ENCODE measurements around the gene TNNI2.
A peak's percentile ranks its signal among the peaks of the same experiment; 100 is the strongest.
"Not testable (repeated sequence)": the region's sequence is repeated elsewhere in the genome, so short reads cannot be mapped to it uniquely, and the experiment has no call there.

Gene TNNI2

GRCh38 chr11:1871531-1871930, 32.8 kb downstream of the TNNI2 start:
- DNase-seq, result no peak

GRCh38 chr11:1872267-1872985, 33.6 kb downstream of the TNNI2 start:
- no peak for DNase-seq

- DNase-seq, result no peak
These were observed 34.4 kb downstream of the TNNI2 start for GRCh38 chr11:1873048-1873812.

- not testable (repeated sequence) for DNase-seq
These were observed 35.0 kb downstream of the TNNI2 start for GRCh38 chr11:1873813-1874150.

GRCh38 chr11:1874441-1875092, 35.8 kb downstream of the TNNI2 start:
- DNase-seq, result not testable (repeated sequence)

- no peak for DNase-seq
These were observed 36.5 kb downstream of the TNNI2 start for GRCh38 chr11:1875093-1875850.

GRCh38 chr11:1875851-1876301, 37.1 kb downstream of the TNNI2 start:
- DNase-seq, result not testable (repeated sequence)

GRCh38 chr11:1876361-1877063, 37.7 kb downstream of the TNNI2 start:
- DNase-seq, result no peak

GRCh38 chr11:1877211-1878136, 38.7 kb downstream of the TNNI2 start:
- peak in 1 of 56 donors; percentile 35 for DNase-seq

GRCh38 chr11:1878137-1879031, 39.6 kb downstream of the TNNI2 start:
- DNase-seq, result no peak

GRCh38 chr11:1879342-1879940, 40.7 kb downstream of the TNNI2 start:
- no peak for DNase-seq

- DNase-seq, result no peak
These were observed 41.4 kb downstream of the TNNI2 start for GRCh38 chr11:1879941-1880720.

- no peak for DNase-seq
These were observed 42.1 kb downstream of the TNNI2 start for GRCh38 chr11:1880746-1881441.

- no peak for DNase-seq
These were observed 42.9 kb downstream of the TNNI2 start for GRCh38 chr11:1881442-1882264.

All from amygdala (tissue), 56 donors.